Activated naive CD4-positive, alpha-beta T cell treated with anti-CD3 and anti-CD28 coated beads, Interleukin-2, amount 50 U/mL, for 16 hours (primary cell): Measurements from ENCODE around the gene AARSD1.
"Not testable (repeated sequence)": the region's sequence is repeated elsewhere in the genome, so short reads cannot be mapped to it uniquely, and the experiment has no call there.

Experiments used
- DNase-seq: peaks from one replicate; pipeline ENCODE4 v3.0.0-alpha.2; 2020

Gene AARSD1

DNA sequence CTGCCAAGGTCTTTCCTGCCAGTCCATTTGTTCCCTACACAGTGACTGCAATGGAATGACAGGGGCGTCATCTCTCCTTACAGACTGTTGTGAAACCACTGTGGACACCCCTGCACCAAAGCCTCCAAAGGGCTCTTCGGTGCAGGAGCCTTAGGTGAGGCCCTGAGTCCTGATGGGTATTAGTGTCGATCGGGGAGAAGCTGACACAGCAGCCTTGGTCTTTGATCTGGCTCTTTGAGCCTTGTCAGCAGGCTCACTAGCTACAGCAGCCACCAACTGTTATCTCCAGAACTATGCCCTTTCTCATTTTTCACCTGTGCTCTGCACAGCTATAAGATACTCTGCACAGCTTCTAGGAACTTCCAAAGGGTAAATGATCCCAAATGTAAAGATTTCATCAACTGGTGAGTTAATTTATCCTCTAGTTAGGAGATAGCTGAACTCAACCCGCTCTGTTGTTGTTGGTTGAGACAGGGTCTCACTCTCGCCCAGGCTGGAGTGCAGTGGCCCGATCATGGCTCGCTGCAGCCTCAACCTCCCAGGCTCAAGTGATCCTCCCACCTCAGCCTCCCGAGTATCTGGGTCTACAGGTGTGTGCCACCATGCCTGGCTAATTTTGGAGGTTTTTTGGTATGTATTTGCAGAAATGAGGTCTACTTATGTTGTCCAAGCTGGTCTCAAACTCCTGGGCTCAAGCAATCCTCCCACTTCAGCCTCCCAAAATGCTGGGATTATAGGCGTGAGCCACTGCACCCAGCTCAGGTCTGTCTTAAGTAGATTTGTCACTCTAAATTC is 44.0 kb downstream of the AARSD1 start:
- no peak for DNase-seq

DNA sequence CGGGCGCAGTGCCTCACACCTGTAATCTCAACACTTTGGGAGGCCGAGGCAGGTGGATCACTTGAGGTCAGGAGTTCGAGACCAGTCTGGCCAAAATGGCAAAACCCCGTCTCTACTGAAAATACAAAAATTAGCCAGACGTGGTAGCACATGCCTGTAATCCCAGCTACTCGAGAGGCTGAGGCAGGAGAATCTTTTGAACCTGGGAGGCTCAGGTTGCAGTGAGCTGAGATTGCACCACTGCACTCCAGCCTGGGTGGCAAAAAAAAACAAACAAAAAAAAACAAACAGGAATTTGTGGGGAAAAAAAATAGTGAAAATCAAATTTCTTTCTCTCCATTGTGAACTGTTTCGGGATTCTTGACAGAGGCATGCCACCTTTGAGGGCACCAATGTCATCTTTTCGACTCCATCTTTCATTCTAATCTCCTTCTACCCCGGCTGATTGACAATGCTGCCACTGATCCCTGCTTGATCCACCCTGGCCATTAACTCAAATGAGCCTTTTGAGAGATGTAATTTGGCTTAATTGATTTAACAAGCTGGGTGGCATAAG is 44.7 kb downstream of the AARSD1 start:
- DNase-seq = not testable (repeated sequence)

DNA sequence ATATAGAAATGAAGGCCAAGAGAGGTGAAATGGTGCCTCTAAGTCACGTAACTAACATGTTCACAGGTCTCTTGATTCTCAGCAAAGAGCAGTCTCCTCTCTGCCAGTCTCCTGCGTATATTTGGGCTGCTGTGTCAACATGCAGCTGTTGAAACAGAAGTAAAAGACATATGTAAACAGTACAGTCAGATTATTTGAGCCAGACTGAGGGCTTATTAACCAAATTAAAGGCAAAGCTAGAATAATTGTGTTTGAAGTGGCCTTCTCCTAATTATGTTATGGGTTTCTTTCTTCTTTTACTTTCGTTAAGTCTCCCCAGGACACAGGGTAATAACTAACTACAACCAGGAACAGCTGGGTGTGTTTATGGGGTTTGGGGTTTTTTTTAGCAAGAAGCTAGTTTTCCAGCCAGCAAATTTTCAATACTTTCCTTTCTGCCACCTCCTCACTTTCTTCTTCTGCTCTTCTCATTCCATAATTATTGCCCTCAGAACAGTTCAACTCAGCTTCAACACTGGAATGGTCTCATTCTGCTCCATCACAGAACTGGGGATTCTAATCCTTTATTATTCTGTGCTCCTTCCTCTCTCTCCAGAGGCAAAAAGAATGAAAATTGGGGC is 45.2 kb downstream of the AARSD1 start:
- no peak for DNase-seq

DNA sequence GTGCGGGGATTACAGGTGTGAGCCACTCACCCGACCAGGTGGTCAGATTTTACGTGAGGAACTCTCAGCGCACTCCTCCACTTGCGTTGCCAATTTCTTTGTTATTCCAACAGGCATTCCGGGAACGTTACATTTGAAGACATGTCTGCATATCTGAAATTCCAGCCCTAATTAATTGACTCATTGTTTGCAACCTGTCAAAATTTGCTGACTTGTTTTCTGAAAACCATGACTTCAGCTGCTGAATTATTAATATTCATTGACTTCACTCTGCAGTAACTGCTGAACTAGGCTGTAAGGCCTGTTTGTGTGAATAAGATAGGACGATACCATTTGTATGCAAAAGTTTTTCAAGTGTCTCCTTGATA is 47.0 kb downstream of the AARSD1 start:
- no peak for DNase-seq

DNA sequence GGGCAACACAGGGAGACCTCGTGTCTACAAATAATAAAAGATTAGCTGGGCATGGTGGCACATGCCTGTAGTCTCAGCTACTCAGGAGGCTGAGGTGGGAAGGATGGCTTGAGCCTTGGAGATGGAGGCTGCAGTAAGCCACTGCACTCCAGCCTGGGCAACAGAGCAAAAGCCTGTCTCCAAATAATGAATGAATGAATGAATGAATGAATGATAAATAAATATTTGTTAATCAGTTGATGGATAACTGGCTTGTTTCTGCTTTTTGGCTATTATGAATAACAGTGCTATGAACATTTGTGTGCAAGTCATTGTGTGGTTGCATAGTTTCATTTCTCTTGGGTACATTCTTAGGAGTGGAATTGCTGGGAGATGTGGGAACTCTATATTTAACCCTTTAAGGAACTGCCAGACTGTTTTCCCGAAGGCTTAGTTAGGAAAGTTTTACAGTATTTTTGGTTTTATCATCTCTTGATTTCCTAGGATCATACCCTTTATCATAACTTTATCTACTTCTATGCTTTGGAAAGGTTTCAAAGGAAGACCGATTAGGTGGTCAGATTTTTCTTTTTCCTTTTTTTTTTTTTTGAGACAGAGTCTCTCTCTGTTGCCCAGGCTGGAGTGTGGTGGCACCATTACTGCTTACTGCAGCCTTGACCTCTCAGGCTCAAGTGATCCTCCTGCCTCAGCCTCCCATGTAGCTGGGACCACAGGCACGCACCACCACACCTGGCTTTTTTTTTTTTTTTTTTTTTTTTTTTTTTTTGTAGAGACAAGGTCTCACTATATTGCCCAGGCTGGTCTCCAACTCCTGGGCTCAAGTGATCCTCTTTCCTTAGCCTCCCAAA is 47.6 kb downstream of the AARSD1 start:
- not testable (repeated sequence) for DNase-seq

DNA sequence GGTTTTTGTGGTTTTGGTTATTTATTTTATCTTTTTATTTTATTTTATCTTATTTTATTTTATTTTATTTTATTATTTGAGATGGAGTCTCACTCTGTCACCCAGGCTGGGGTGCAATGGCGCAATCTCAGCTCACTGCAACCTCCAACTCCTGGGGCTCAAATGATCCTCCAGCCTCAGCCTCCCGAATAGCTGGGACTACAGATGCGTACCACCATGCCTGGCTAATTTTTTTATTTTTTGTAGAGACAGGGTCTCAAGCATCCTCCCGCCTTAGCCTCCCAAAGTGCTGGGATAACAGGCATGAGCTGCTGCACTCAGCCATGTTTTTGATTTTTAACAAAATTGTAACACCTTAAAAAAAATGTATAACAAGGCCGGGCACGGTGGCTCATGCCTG is 49.0 kb downstream of the AARSD1 start:
- not testable (repeated sequence) for DNase-seq

DNA sequence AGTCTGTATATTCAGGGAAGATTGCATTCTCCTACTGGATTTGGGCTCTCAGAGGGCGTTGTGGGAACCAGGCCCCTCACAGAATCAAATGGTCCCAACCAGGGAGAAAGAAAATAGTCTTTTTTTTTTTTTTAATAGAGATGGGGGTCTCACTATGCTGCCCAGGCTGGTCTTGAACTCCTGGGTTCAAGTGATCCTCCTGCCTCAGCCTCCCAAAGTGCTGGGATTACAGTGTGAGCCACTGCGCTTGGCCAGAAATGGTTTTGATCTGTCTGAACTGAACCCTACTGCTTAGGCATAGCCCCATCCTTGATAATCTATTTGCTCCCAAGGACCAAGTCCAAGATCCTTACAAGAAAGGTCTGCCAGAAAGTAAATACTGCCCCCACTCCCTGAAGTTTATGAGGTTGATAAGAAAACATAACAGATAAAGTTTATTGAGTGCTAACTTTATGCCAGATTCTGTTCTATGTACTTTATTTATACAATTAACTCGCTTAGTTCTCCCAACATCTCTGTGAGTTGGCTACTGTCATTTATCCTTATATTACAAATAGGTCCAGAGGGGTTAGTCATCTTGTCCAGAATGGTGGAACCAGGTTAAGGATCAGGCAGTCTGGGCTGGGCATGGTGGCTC is 50.2 kb downstream of the AARSD1 start:
- DNase-seq = no peak

DNA sequence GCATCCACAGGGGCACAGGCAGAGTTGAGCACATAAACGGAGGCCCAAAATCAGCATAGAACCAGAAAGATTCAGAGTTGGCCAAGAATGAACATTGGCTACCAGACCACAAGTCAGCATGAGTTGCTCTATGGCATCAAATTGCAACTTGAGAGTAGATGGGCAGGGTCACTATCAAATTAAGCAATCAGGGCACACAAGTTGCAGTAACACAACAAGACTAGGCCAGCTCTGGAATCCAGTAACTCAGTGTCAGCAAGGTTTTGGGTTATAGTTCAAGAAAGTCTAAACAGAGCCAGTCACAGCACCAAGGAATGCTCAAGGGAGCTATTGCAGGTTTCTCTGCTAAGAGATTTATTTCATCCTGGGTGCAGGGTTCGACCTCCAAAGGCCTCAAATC is 50.7 kb downstream of the AARSD1 start:
- DNase-seq = no peak

DNA sequence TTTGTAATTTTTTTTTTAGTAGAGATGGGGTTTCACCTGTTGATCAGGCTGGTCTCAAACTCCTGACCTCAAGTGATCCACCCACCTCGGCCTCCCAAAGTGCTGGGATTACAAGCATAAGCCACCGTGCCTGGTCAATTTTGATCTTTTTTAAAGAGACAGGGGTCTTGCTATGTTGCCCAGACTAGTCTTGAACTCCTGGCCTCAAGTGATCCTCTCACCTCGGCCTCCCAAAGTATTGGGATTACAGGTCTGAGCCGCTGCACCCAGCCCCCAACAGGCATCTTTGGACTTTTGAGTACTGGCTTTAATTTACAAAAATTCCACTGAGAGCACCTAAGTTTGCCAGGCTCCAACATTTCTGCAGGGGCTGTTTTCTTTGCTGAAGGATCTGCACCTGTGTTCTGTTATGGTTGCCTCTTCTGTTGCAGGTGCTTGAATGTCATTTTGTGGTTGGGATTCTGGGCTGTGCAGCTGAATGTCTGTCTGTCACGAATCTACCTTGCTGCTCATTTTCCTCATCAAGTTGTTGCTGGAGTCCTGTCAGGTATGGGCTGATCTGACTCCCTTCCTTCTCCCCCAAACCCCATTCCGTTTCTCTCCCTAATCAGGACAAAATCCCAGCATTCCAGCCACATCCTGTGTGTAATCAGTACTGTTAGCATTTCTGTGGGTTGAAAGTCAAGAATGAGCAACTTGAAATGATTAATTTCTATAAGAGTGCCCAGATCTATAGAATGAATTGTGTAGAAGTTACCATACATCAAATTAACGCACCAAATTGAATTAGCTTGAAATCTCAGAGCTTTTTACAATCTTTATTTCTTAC is 55.2 kb downstream of the AARSD1 start:
- DNase-seq = no peak

DNA sequence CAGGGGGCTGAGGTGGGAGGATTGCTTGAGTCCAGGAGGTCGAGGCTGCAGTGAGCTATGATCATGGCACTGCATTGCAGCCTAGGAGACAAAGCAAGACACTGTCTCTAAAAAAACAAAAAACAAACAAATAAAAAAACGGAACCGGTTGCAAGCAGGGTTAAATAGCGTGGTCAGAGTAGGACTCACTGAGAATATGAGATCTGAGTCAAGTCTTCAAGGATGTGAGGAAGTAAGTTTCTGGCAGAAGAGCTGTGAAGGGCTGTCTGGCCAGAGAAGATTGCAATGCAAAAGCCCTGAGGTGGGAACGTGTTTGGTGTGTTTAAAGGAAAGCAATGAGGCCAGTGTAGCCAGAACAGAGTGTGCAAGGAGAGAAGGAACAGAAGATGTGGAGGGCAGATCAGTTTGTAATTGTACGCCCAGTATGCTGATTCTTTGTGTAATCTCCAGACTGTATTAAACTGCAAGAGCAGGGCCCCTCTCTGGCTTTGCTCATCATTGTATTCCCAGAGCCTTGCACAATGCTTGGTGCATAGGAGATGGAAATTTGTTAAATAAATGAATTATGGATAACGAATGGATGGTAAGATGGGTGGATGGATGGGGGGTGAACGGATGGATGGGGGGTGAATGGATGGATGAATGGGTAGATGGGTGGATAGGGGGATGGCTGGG is 57.3 kb downstream of the AARSD1 start:
- DNase-seq = no peak

DNA sequence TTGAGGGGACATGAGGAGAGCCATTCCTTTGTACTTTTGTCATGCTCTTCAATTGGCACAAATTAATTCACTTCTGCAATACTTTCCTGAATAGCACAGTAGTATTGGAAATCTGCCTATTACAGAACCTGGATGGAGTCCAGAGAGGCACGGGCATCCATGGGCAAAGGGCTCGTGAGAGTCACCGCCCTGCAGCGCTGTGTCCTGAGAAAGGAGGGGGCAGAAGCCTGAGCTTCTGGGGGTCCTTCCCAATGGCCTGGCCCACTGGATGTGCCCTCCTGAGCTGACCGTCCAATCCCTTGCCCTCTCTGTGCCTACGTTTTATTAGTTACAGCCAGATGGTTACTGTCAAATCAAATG is 60.2 kb downstream of the AARSD1 start:
- DNase-seq = no peak

DNA sequence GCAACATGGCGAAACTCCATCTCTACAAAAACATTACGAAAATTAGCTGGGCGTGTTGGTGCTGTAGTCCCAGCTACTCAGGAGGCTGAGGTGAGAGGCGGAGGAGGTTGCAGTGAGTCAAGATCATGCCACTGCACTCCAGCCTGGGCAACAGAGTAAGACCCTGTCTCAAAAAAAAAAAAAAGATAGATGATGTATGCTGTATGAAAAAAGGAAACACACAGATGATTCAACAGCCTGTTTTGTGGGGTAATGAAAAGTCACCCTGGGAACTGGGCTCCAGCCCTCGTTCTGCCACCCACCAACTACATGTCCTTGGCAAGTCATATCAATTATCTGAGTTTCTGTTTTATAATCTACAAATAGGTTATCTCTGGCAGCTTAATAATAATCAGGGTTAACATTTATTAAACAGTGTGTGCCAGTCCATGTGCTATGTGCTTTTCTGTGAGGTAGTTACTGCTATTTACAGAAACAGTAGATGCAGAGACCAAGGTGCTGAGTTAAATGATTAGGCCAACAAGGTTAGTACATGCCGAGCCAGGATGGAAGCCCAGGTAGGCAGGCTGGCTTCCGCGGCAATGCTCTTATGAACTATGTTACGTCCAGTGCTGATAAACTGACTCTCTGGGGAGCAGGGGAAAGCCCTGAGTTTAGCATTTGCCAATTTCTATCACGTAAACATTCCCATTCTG is 62.6 kb downstream of the AARSD1 start:
- no peak for DNase-seq
